ENCODE results near the gene RPL27A.

The RPL27A gene

GRCh38 chr11:8671651-8672062 lies 10.9 kb upstream of the RPL27A start:
- no peak for DNase-seq (ENCODE audit: insufficient read length, low spot score)
- no peak for TF ChIP-seq POU2F2 (IDR thresholded peaks at IDR 0.05; ENCODE audit: low read depth, low read length)
- TF ChIP-seq SPI1 (IDR thresholded peaks at IDR 0.05; ENCODE audit: low read depth, low read length) = no peak
- no peak for TF ChIP-seq TAF1 (IDR thresholded peaks at IDR 0.05; ENCODE audit: low read depth, low read length)
- TF ChIP-seq POLR2A (IDR thresholded peaks at IDR 0.05; ENCODE audit: low read depth, low read length) = no peak
- TF ChIP-seq POLR2AphosphoS5 (IDR thresholded peaks at IDR 0.05; ENCODE audit: low read depth, low read length) = no peak
- no peak for TF ChIP-seq PAX5 (IDR thresholded peaks at IDR 0.05; ENCODE audit: insufficient read depth, low read length, severe bottlenecking)
- no peak for FAIRE-seq

- DNase-seq (ENCODE audit: insufficient read length, low spot score) (no peak), FAIRE-seq (no peak)
- TF ChIP-seq POLR2AphosphoS5 (IDR thresholded peaks at IDR 0.05; ENCODE audit: low read depth, low read length) (no peak), POU2F2 (IDR thresholded peaks at IDR 0.05; ENCODE audit: low read depth, low read length) (no peak), TAF1 (IDR thresholded peaks at IDR 0.05; ENCODE audit: low read depth, low read length) (no peak)
These were observed 10.2 kb upstream of the RPL27A start for GRCh38 chr11:8672346-8672745.

GRCh38 chr11:8674859-8675258 lies 7.7 kb upstream of the RPL27A start:
- DNase-seq (ENCODE audit: insufficient read length, low spot score) = no peak
- FAIRE-seq = no peak
- TF ChIP-seq POU2F2 (IDR thresholded peaks at IDR 0.05; ENCODE audit: low read depth, low read length) (no peak), SPI1 (IDR thresholded peaks at IDR 0.05; ENCODE audit: low read depth, low read length) (no peak), TAF1 (IDR thresholded peaks at IDR 0.05; ENCODE audit: low read depth, low read length) (no peak), POLR2A (IDR thresholded peaks at IDR 0.05; ENCODE audit: low read depth, low read length) (no peak), PAX5 (IDR thresholded peaks at IDR 0.05; ENCODE audit: insufficient read depth, low read length, severe bottlenecking) (no peak), POLR2AphosphoS5 (IDR thresholded peaks at IDR 0.05; ENCODE audit: low read depth, low read length) (no peak)

- FAIRE-seq (no peak), DNase-seq (ENCODE audit: insufficient read length, low spot score) (no peak)
- TF ChIP-seq TAF1 (IDR thresholded peaks at IDR 0.05; ENCODE audit: low read depth, low read length) = no peak
These were observed 6.1 kb upstream of the RPL27A start for GRCh38 chr11:8676458-8676857.

- TF ChIP-seq TAF1 (IDR thresholded peaks at IDR 0.05; ENCODE audit: low read depth, low read length) = no peak
- no peak for FAIRE-seq
- no peak for DNase-seq (ENCODE audit: insufficient read length, low spot score)
These were observed 3.6 kb upstream of the RPL27A start for GRCh38 chr11:8679006-8679405.

GRCh38 chr11:8681837-8682302 lies 722 bp upstream of the RPL27A start:
- no peak for TF ChIP-seq SPI1 (IDR thresholded peaks at IDR 0.05; ENCODE audit: low read depth, low read length)
- no peak for TF ChIP-seq PAX5 (IDR thresholded peaks at IDR 0.05; ENCODE audit: insufficient read depth, low read length, severe bottlenecking)
- no peak for TF ChIP-seq POLR2AphosphoS5 (IDR thresholded peaks at IDR 0.05; ENCODE audit: low read depth, low read length)
- DNase-seq (ENCODE audit: insufficient read length, low spot score) = no peak
- no peak for FAIRE-seq

GRCh38 chr11:8683115-8683807 lies 669 bp downstream of the RPL27A start:
- DNase-seq (ENCODE audit: insufficient read length, low spot score) (no peak), FAIRE-seq (no peak)
- TF ChIP-seq POLR2A (IDR thresholded peaks at IDR 0.05; ENCODE audit: low read depth, low read length) (no peak), TAF1 (IDR thresholded peaks at IDR 0.05; ENCODE audit: low read depth, low read length) (no peak)

GRCh38 chr11:8684600-8685290 lies 2.2 kb downstream of the RPL27A start:
- DNase-seq (ENCODE audit: insufficient read length, low spot score) (no peak), FAIRE-seq (no peak)
- TF ChIP-seq POLR2A (IDR thresholded peaks at IDR 0.05; ENCODE audit: low read depth, low read length) (no peak; the same call in 1 of the 2 replicates), POU2F2 (IDR thresholded peaks at IDR 0.05; ENCODE audit: low read depth, low read length) (no peak), SPI1 (IDR thresholded peaks at IDR 0.05; ENCODE audit: low read depth, low read length) (no peak), POLR2AphosphoS5 (IDR thresholded peaks at IDR 0.05; ENCODE audit: low read depth, low read length) (no peak), PAX5 (IDR thresholded peaks at IDR 0.05; ENCODE audit: insufficient read depth, low read length, severe bottlenecking) (no peak), TAF1 (IDR thresholded peaks at IDR 0.05; ENCODE audit: low read depth, low read length) (no peak)

- no peak for TF ChIP-seq POU2F2 (IDR thresholded peaks at IDR 0.05; ENCODE audit: low read depth, low read length)
- TF ChIP-seq POLR2A (IDR thresholded peaks at IDR 0.05; ENCODE audit: low read depth, low read length) = no peak; the same call in 1 of the 2 replicates
- no peak for TF ChIP-seq SPI1 (IDR thresholded peaks at IDR 0.05; ENCODE audit: low read depth, low read length)
- TF ChIP-seq TAF1 (IDR thresholded peaks at IDR 0.05; ENCODE audit: low read depth, low read length) = no peak
- no peak for TF ChIP-seq PAX5 (IDR thresholded peaks at IDR 0.05; ENCODE audit: insufficient read depth, low read length, severe bottlenecking)
- TF ChIP-seq POLR2AphosphoS5 (IDR thresholded peaks at IDR 0.05; ENCODE audit: low read depth, low read length) = no peak
- no peak for FAIRE-seq
- no peak for DNase-seq (ENCODE audit: insufficient read length, low spot score)
These were observed 2.7 kb downstream of the RPL27A start for GRCh38 chr11:8685306-8685705.

- TF ChIP-seq TAF1 (IDR thresholded peaks at IDR 0.05; ENCODE audit: low read depth, low read length) = no peak
- TF ChIP-seq POLR2AphosphoS5 (IDR thresholded peaks at IDR 0.05; ENCODE audit: low read depth, low read length) = no peak
- no peak for TF ChIP-seq POU2F2 (IDR thresholded peaks at IDR 0.05; ENCODE audit: low read depth, low read length)
- TF ChIP-seq POLR2A (IDR thresholded peaks at IDR 0.05; ENCODE audit: low read depth, low read length) = no peak; the same call in 1 of the 2 replicates
- TF ChIP-seq PAX5 (IDR thresholded peaks at IDR 0.05; ENCODE audit: insufficient read depth, low read length, severe bottlenecking) = no peak
- TF ChIP-seq SPI1 (IDR thresholded peaks at IDR 0.05; ENCODE audit: low read depth, low read length) = no peak
- DNase-seq (ENCODE audit: insufficient read length, low spot score) (no peak), FAIRE-seq (no peak)
These were observed 3.2 kb downstream of the RPL27A start for GRCh38 chr11:8685820-8686219.
